ENCODE data around the gene SPDEF.

Gene SPDEF

GRCh38 chr6:34546551-34547321 lies 9.4 kb downstream of the SPDEF start:
- no peak overlapping the region for H3K4me3 ChIP-seq (ENCODE audit: low read depth, low read length)

GRCh38 chr6:34544776-34545471 lies 11.2 kb downstream of the SPDEF start:
- TF ChIP-seq CTCF (IDR thresholded peaks at IDR 0.05; ENCODE audit: insufficient read depth, low read depth, low read length, missing control alignments), result no peak
- H3K4me3 ChIP-seq (ENCODE audit: low read depth, low read length), result no peak overlapping the region
- no peak for DNase-seq (ENCODE audit: low read depth)

More at GRCh38 chr6:34546551-34547321, 9.4 kb downstream of the SPDEF start:
- no peak for DNase-seq (ENCODE audit: low read depth)
- no peak for TF ChIP-seq CTCF (IDR thresholded peaks at IDR 0.05; ENCODE audit: insufficient read depth, low read depth, low read length, missing control alignments)

- DNase-seq (ENCODE audit: low read depth), result no peak
- TF ChIP-seq CTCF (IDR thresholded peaks at IDR 0.05; ENCODE audit: insufficient read depth, low read depth, low read length, missing control alignments), result no peak
- H3K4me3 ChIP-seq (ENCODE audit: low read depth, low read length), result no peak overlapping the region
Observed at GRCh38 chr6:34544052-34544604, 12.0 kb downstream of the SPDEF start.

- TF ChIP-seq CTCF (IDR thresholded peaks at IDR 0.05; ENCODE audit: insufficient read depth, low read depth, low read length, missing control alignments), result no peak
- DNase-seq (ENCODE audit: low read depth), result no peak
- H3K4me3 ChIP-seq (ENCODE audit: low read depth, low read length), result no peak overlapping the region
Observed at GRCh38 chr6:34543421-34543820, 12.7 kb downstream of the SPDEF start.

GRCh38 chr6:34540841-34541240 lies 15.3 kb downstream of the SPDEF start:
- no peak for TF ChIP-seq CTCF (IDR thresholded peaks at IDR 0.05; ENCODE audit: insufficient read depth, low read depth, low read length, missing control alignments)
- DNase-seq (ENCODE audit: low read depth), result no peak
- no peak overlapping the region for H3K4me3 ChIP-seq (ENCODE audit: low read depth, low read length)

- no peak overlapping the region for H3K4me3 ChIP-seq (ENCODE audit: low read depth, low read length)
- no peak for DNase-seq (ENCODE audit: low read depth)
- TF ChIP-seq CTCF (IDR thresholded peaks at IDR 0.05; ENCODE audit: insufficient read depth, low read depth, low read length, missing control alignments), result no peak
Observed at GRCh38 chr6:34540222-34540621, 15.9 kb downstream of the SPDEF start.
